Natural killer cell (primary cell): ENCODE results near the gene PELO. TPM values are rescaled to one million over a fixed set of nuclear protein-coding genes. Genes with fewer than 3 reads are reported as not detected.
"Not testable (repeated sequence)": the region's sequence is repeated elsewhere in the genome, so short reads cannot be mapped to it uniquely, and the experiment has no call there.

Experiments used
- ATAC-seq, 3 donors: fragments of 150-1000 bp in 2 of 3; fragments of 200-7000 bp in 1 of 3; cut with Tn5 transposase; 1 replicate in 1 of 3; 2 replicates in 2 of 3; pipeline ENCODE4 v1.10.0; 2021; ENCODE audit warnings: mild to moderate bottlenecking in 2 of 3, moderate library complexity in 2 of 3
- DNase-seq, 2 donors: peaks; one replicate each; pipeline versions ENCODE4 v3.0.0 to v3.0.0-alpha.2; 2013 to 2021; ENCODE audit warnings: mixed read lengths in 1 of 2
- H3K27ac ChIP-seq: one replicate; pipeline ENCODE4 v1.5.1; 2013; ENCODE audit warnings: mild to moderate bottlenecking, low read length
- H3K27me3 ChIP-seq: one replicate; pipeline ENCODE4 v1.6.1; 2013; ENCODE audit warnings: low read length; ENCODE audit not compliant: control insufficient read depth, insufficient read depth
- H3K36me3 ChIP-seq: one replicate; pipeline ENCODE4 v1.6.1; 2013; ENCODE audit warnings: low read length; ENCODE audit not compliant: control insufficient read depth, insufficient read depth
- H3K4me1 ChIP-seq: one replicate; pipeline ENCODE4 v1.6.1; 2013; ENCODE audit warnings: low read length; ENCODE audit not compliant: control insufficient read depth, insufficient read depth
- H3K4me3 ChIP-seq: one replicate; pipeline ENCODE4 v1.5.1; 2013; ENCODE audit warnings: low read length
- H3K9me3 ChIP-seq: one replicate; pipeline ENCODE4 v1.6.1; 2013; ENCODE audit warnings: low read length; ENCODE audit not compliant: control insufficient read depth, insufficient read depth
- H3K27ac Mint-ChIP-seq, 2 donors: one replicate each; pipeline ENCODE4 v1.8.0; 2022; ENCODE audit warnings: mild to moderate bottlenecking in 2 of 2, mixed read lengths in 2 of 2, moderate library complexity in 1 of 2
- H3K27me3 Mint-ChIP-seq, 2 donors: one replicate each; pipeline ENCODE4 v1.8.0; 2022; ENCODE audit warnings: low read depth in 2 of 2, mixed read lengths in 2 of 2
- H3K36me3 Mint-ChIP-seq: one replicate; pipeline ENCODE4 v1.8.0; 2022; ENCODE audit warnings: mixed read lengths
- H3K4me1 Mint-ChIP-seq, 2 donors: one replicate each; pipeline ENCODE4 v1.8.0; 2022; ENCODE audit warnings: mixed read lengths in 2 of 2
- H3K4me3 Mint-ChIP-seq: one replicate; pipeline ENCODE4 v1.8.0; 2022; ENCODE audit warnings: mild to moderate bottlenecking, moderate library complexity, mixed read lengths
- H3K9me3 Mint-ChIP-seq, 2 donors: one replicate each; pipeline ENCODE4 v1.8.0; 2022; ENCODE audit warnings: mixed read lengths in 2 of 2
- CTCF ChIP-seq: fragments of 200-600 bp; IDR thresholded peaks from one replicate; pipeline ENCODE4 v1.8.0; 2022; ENCODE audit warnings: antibody characterized with exemption
- WGBS: methylation state at CpG from one replicate; pipeline ENCODE4 v1.1.7; 2013; ENCODE audit warnings: missing lambda C conversion rate; ENCODE audit not compliant: insufficient coverage; 5-methylcytosine and 5-hydroxymethylcytosine counted together
- intact Hi-C: fragments of 100-400 bp; cut with micrococcal nuclease; formaldehyde crosslinking; loops from one replicate; pipeline ENCODE4 v1.14.2; 2022
- total RNA-seq, 4 donors: library from RNA; stranded (reverse); fragments of 120-200 nt in 1 of 4; gene quantifications; one replicate each; pipeline versions ENCODE4 v1.2.3 to v1.2.4, GENCODE V29; 2013 to 2022

The PELO gene
- total RNA-seq, 3 donors from 2014 or later (not counting 1 experiment from before 2014, with no cell fraction given): 2.6 to 3.9 (median 3.7) TPM

- intact Hi-C loops: no loop called here
Measured at GRCh38 chr5:52817818-52818217, 30.1 kb downstream of the PELO start.

GRCh38 chr5:52818360-52818759, 30.6 kb downstream of the PELO start:
- H3K9me3 Mint-ChIP-seq: no peaks in the 10 kb centered on the region
- no peaks in the 10 kb centered on the region for H3K27me3 ChIP-seq
- no peak overlapping the region for H3K4me3 Mint-ChIP-seq
- TF ChIP-seq CTCF: no peak
- 100% methylated on average over 1 of the region's 1 CpG for WGBS
- no peak for ATAC-seq
- no peaks in the 10 kb centered on the region for H3K4me1 Mint-ChIP-seq
- no peaks in the 10 kb centered on the region for H3K4me1 ChIP-seq
- H3K27ac Mint-ChIP-seq: no peak overlapping the region
- intact Hi-C loops: no loop called here
- no peaks in the 10 kb centered on the region for H3K36me3 ChIP-seq
- no peak overlapping the region for H3K27ac ChIP-seq
- H3K9me3 ChIP-seq: no peaks in the 10 kb centered on the region
- H3K27me3 Mint-ChIP-seq: no peaks in the 10 kb centered on the region
- DNase-seq: no peak
- no peak overlapping the region for H3K4me3 ChIP-seq
- no peaks in the 10 kb centered on the region for H3K36me3 Mint-ChIP-seq

More at GRCh38 chr5:52817818-52818217, 30.1 kb downstream of the PELO start:
- Mint-ChIP-seq H3K4me3 (no peak overlapping the region), H3K27me3 (no peaks in the 10 kb centered on the region), H3K27ac (no peak overlapping the region), H3K9me3 (no peaks in the 10 kb centered on the region), H3K4me1 (no peaks in the 10 kb centered on the region), H3K36me3 (no peaks in the 10 kb centered on the region)
- DNase-seq (no peak), ATAC-seq (no peak)
- Histone ChIP-seq H3K27ac (no peak overlapping the region), H3K9me3 (no peaks in the 10 kb centered on the region), H3K27me3 (no peaks in the 10 kb centered on the region), H3K36me3 (no peaks in the 10 kb centered on the region), H3K4me1 (no peaks in the 10 kb centered on the region), H3K4me3 (no peak overlapping the region)
- no peak for TF ChIP-seq CTCF
- 100% methylated on average over 1 of the region's 1 CpG for whole genome bisulfite sequencing

- H3K9me3 ChIP-seq, H3K27me3 Mint-ChIP-seq, H3K27ac ChIP-seq, H3K36me3 ChIP-seq, H3K36me3 Mint-ChIP-seq, H3K4me3 ChIP-seq, DNase-seq, H3K27me3 ChIP-seq, H3K9me3 Mint-ChIP-seq, H3K4me3 Mint-ChIP-seq, ATAC-seq, intact Hi-C loops, H3K27ac Mint-ChIP-seq, H3K4me1 Mint-ChIP-seq, H3K4me1 ChIP-seq: not testable (repeated sequence)
- WGBS: 100% methylated on average over 1 of the region's 3 CpGs
Measured at GRCh38 chr5:52818807-52819206, 31.1 kb downstream of the PELO start.

- DNase-seq (no peak), ATAC-seq (no peak)
- TF ChIP-seq CTCF: no peak
- Mint-ChIP-seq H3K4me3 (no peak overlapping the region), H3K4me1 (peaks cover 11 to 18% of the 10 kb centered on the region in 2 donors), H3K9me3 (no peaks in the 10 kb centered on the region), H3K27me3 (no peaks in the 10 kb centered on the region), H3K27ac (no peak overlapping the region), H3K36me3 (no peaks in the 10 kb centered on the region)
- H3K4me3 ChIP-seq: no peak overlapping the region
- intact Hi-C loops: no loop called here
- no peaks in the 10 kb centered on the region for H3K4me1 ChIP-seq
- no peaks in the 10 kb centered on the region for H3K36me3 ChIP-seq
- no peaks in the 10 kb centered on the region for H3K27me3 ChIP-seq
- H3K9me3 ChIP-seq: no peaks in the 10 kb centered on the region
- WGBS: 100% methylated on average over 1 of the region's 1 CpG
- no peak overlapping the region for H3K27ac ChIP-seq
Measured at GRCh38 chr5:52821901-52822300, 34.2 kb downstream of the PELO start.
